Measurements from ENCODE around the gene TOPORS.
"Not testable (repeated sequence)": the region's sequence is repeated elsewhere in the genome, so short reads cannot be mapped to it uniquely, and the experiment has no call there.

The TOPORS gene

DNA sequence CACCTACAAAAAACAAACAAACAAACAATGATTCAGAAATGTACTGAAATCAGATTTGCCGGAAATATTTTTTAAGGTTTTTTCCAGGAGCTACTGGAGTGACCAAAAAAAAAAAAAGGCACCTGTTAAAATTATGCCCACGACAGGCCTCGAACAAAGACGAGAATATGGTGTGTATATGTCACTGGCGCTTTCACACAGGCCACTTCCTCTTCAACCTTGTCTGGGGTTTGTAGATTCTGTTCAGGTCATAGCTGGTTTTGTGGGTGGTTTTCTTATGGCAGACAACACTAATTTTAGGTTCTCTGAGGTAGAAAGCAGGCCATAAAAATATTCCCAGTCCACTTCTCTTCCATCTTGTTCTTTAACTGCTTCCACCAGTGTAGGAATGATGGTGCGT lies 13.6 kb upstream of the TOPORS start:
- DNase-seq (ENCODE audit: low spot score), result no peak

DNA sequence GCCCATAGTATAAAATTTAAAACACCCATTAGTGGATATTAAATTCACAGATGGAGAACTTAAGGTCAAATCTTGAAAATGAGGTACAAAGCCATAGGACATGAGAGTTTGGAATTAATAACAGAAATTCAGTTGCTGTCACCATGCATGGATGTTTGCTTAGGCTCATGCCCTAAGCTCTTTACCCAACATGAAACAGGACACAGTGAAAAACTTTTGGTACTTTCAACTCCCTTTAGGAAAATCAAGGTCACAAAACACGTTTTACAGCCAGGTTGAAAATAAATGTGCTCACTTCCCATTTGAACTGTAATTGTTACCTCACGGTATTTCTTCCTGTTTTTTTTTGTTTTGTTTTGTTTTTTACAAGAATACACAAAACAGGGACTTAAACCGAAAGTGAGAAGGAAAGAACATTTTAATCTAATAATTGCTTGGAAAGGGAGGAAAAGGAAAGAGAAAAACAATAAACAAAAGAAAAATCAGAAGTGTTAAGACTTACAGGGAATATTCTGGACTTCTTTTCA lies 6.1 kb upstream of the TOPORS start:
- no peak for DNase-seq (ENCODE audit: low spot score)

DNA sequence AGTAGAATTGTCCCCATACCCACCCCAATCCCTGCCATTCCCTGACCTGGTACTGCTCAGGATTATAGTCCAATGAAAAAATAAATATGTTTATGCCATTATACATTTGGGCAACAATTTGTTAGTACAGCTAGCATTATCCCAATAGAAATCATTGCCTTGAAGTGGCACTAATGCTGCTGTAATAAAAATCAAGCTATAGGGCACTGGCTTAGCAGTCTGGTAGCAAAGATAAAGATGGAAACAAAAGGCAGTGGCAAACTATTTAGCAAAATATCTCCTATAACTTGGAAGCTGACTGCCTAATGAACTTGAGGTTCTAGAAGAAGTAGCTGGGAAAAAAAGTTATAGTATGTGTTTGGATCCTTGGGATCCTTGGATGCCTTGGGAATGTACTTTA lies 2.2 kb upstream of the TOPORS start:
- DNase-seq (ENCODE audit: low spot score), result no peak

DNA sequence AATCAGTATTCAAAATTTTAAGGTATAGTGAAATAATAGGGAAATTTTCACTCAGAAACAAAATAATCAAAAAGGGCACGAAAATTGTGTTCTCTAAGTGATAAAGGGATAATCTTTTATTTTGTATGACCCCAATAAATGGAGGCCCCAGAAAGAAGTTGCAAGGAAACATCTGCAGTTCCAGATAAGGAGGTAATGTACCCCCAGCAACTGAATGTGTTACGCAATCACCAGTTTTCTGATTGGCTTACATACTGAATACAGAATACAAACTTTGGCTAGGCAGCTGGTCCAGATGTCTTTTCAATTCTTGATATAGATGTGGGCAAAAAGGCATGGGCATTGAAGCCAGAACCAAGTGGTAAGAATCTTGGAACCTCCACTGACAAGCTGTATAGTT lies 1.7 kb upstream of the TOPORS start:
- DNase-seq (ENCODE audit: low spot score), result no peak

DNA sequence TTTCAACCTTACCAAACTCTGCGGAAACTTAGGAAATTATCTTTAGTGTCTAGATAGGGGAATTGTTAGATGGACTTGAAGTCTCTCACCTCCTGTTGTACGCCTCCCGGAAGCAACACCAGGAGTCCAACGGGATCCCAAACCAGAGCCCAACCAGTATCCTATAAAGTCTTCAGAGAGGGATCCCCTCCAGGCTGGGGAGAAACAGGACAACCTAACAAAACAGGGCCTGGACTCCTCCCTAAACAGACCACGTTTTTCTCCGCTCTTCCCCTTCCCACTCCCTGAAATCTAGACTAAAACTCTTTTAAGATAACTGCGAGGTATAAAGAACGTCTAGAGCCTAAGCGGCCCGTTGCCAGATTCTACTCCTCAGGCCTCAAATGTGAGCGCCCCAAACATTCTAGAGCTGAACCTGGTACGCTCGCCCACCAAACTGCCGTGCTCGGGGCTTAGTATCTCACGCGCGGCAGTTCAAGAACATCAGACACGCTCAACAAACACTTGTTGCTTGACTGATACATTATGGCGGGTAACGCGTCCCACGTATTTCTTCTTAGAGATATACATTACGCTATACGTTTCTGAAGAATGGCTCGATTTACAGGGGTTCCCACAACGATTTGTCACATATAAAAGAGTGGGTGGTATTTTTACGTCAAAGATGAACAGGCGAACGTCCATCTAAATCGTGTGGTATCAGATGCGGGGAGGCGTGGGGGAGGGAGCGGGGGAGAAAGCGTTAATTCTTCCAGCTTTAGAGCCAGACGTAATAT lies 922 bp downstream of the TOPORS start:
- DNase-seq (ENCODE audit: low spot score), result peak; percentile 37

DNA sequence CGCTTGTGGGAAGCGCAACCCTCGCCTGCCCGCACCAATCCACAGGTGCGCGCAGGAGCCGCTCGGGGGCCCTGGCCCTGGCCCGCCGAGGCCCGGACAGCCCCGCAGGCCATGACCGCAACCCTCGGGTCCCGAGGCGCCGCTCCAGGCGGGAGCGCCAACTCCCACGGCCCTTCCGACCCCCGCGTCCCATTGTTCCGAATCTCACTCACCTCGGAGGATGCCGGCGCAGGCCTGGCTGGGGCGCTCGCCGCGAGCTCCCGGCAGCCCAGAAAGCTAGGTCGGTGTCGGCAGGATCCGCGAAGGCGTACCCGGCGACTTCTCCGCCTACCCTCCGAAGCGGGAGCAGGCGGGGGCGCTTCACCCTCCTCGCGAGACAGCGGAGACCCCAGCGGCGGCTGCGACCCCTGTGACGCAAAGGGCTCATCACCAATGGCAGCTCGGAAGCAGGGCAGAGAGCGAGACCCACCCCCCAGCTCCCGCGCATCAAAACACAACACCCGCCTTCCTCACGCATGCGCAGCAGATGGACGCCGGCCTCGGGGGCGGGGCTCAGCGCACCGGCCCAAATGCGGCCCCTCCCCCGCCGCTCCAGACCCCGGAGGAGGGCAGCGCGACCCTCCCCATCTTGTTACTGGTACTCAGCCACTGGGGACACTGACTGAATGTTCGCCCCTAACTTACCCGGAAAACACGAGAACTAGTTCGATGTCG lies 1.7 kb downstream of the TOPORS start:
- DNase-seq (ENCODE audit: low spot score), result peak; percentile 96

DNA sequence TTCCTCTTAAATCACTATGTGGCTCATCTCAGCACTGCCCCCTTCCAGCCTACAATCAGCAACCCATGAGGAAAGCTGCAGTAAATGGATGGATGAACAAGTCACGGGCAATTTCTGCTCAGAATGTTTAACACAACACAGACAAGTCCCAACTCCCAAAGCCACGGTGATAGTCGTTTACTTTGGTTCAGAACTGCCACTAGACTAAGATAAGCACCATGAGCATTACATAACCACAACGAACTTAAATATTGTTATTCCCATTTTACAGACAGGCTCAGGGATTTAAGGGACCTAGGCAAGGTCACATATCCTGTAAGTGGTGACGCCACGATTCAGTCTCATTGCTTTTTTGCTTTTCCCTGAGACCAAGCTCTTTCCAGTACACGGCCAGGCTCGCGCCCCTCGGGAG lies 2.2 kb downstream of the TOPORS start:
- peak; percentile 15 for DNase-seq (ENCODE audit: low spot score)

DNA sequence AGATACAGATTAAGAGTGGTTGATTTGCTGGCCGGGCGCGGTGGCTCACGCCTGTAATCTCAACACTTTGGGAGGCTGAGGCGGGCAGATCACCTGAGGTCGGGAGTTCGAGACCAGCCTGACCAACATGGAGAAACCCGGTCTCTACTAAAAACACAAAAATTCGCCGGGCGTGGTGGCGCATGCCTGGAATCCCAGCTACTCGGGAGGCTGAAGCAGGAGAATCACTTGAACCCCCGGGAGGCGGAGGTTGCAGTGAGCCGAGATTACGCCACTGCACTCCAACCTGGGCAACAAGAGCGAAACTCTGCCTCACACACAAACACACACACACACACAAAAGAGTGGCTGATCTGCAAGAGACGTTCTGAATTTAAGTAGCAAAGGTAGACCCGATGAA lies 4.2 kb downstream of the TOPORS start:
- not testable (repeated sequence) for DNase-seq (ENCODE audit: low spot score)

DNA sequence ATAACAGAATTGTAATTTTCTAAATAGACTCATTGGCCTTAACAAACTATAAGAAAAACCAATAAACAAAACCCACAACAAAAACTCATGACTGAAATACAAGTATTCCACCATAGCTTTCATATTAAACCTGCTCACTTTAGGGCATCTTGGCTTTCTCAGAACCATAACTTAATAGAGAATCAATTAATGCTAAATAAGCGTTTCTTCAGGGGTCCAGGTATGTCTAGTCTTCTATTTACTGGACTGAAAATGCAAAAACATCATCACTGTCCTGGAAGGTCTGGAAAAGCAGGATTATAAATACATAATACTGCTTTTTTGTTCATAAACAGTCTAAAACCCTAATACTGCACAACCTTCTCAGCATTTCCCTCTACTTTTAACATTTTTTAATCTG lies 6.5 kb downstream of the TOPORS start:
- DNase-seq (ENCODE audit: low spot score), result no peak

DNA sequence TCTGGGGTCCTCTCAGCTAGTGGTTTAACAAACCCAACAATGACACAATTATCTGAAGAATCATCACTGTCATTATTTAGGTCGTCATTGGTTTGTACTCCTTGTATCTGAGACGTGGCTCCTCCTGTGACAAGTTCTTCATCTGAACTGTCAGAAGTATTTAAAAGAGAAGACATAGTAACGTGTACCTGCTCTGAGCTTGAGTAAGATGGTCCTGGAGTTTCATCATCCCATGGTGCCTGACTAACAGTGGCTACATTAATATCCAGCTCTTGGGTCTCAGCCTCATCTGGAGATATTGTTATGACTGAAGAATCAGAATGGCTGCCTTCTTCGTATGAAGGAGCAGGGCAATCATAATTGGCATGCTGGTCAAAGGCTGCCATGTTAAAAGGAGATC lies 9.3 kb downstream of the TOPORS start:
- no peak for DNase-seq (ENCODE audit: low spot score)

DNA sequence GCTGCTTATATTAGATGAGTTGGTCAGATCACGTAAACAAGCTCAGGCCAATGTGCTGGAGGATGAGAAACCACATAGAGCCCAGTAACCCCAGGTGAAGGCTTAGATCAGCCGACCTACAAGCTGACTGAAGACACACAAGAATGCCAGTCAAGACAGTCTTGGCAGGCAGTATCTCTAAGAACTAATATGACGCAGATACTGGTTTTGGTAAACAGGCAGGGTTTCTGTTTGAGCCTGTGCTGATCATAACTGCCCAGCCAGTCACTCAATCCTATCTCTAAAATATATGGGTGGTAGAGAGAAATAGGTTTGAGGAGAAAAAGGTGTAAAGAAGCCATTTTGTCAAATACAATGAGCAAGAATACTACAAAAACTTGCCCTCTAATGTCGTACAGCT lies 18.6 kb downstream of the TOPORS start:
- DNase-seq (ENCODE audit: low spot score), result no peak

DNA sequence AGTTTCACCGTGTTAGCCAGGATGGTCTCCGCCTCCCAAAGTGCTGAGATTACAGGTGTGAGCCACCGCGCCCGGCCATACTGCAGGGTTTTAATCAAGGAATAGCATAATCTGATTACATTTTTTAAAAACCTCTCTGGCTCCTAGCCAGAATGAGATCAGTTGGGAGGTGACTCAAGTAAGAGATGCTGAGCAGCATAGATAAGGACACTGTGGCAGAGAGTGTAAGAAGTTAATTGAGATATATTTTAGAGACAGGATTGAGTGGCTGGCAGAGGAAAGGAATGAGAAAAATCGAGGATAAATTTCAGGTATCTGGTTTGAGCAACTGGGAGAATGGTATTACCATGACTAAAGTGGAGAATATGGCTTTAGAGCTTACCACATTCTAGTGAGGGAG lies 19.1 kb downstream of the TOPORS start:
- DNase-seq (ENCODE audit: low spot score), result no peak

DNA sequence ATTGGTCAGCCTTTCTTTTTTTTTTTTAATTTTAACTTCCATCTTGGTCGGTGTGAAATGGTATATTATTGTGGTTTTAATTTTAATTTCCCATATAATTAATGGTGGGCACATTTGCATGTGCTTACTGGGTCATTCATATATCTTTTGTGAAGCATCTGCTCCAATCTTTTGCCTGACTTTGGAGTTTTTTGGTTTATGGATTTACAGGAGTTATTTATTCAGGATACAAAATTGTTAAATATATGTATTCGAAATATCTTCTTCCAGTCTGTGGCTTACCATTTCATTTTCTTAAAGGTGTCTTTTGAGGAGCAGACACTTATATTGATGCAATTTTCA lies 25.7 kb downstream of the TOPORS start:
- no peak for DNase-seq (ENCODE audit: low spot score)

DNA sequence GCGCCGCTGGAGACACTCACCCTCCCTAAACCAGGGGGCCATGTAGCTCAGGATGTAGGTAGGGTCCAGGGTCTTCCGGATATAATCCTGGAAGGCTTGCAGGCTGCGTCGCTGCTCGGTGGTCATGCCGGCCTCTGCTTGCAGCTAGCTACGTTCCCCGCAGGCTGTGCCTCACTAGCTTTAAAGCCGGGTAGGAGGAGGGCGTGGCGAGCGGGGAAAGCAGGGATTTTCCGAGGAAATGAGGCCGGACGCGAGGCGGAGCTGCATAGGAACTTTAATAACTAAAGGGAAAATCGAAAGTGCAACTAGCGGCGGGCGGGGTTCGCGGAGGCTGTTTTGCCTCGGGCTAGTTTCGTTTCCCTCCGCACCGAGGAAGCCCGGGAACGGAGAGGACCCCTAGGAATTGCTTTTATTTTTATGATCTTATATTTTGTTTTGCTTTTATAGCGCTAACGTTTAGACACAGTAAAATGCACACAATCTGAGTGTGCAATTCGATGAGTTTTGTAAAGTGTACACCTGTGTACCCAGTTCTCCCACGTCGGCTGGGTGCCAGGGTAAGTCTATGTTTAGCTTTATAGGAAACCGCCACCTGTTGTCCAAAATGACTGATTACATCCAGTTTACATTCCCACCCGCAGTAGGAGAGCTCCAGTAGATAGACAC lies 26.2 kb downstream of the TOPORS start, which contains the start of gene RIGI:
Gene RIGI, minus strand, starts transcription at position 156 of the 666 bp plus-strand sequence. Its CDS starts 30 bp downstream, at position 126.
- peak; percentile 84 for DNase-seq (ENCODE audit: low spot score)

DNA sequence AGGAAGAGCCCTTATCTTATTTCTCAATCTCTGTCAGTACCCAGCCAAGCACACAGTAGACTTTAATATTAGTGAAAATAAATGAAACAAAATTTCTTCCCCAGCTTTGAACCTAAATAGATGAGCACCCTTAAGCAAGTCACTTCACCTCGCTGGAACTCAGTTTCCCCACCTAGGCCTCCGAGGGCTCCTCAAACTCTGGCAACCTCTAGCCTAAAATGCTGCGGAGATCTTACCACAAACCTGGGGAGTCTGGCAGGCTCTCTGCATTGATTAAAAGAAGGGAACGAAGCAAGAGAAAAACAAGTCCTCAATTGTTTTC lies 26.7 kb downstream of the TOPORS start:
- DNase-seq (ENCODE audit: low spot score), result no peak

DNA sequence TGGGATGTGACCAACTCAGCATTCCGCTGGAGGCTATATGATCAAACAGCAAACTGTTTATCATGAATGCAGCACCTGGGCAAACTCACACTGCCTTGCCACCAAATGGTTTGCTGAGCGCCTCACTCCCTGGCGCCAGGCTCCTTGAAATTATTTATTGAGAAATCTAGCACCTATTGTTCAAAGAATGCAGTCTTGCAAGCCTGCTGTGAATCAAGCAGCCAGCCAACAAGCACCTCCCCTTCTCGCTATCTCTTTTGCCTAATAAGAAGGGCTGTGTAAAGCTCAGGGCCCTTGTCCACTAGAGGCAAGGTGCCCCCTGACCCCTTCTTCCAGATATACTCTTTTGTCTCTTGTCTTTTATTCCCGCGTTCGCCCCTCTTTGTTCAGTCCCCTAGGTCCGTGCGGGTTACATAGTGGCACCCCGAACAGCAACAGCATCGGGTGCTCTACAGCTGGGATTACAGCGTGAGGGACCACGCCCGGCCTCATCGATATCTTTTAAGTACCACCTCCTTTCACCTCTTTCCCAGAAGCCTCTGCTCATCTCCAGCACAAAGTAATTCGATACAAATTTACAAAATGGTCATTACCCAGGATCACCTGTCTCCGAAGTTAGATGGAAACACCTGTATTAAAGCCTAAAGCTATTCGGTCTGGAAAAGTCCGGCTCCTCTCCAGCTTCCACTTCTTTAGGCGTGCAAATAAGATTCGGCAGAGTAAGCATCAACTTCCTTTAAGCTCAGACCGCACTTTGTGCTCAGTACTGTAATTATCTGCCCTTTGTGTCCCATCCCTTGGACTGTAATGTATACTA lies 27.3 kb downstream of the TOPORS start:
- peak; percentile 22 for DNase-seq (ENCODE audit: low spot score)

DNA sequence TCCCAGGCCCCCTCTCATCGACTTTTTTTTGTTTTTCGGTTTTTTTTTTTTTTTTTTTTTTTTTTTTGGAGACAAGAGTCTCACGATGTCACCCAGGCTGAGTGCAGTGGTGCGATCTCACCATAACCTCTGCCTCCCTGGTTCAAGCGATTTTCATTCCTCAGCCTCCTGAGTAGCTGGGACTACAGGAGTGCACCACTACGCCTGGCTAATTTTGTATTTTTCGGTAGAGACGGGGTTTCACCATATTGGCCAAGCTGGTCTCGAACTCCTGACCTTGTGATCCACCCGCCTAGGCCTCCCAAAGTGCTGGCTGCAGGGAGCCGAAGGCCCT lies 27.9 kb downstream of the TOPORS start:
- DNase-seq (ENCODE audit: low spot score), result not testable (repeated sequence)

DNA sequence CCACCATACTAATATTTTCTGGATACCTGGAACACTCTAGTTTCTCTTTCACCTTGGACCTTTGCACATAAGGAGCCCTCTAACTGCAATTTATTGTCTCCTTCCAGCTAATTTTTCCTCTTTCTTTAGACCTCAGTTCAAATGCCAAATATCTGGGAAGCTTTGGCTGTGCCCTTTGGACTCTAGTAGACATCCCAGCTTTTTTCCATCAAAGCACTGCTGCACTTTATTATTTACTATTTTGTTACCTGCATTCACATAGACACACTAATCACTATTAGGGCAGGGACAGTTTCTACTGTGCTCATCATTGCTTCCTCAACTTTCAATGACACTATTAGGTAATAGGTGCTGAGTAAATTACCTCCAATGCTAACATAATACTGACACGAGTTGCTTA lies 28.5 kb downstream of the TOPORS start:
- DNase-seq (ENCODE audit: low spot score), result no peak

DNA sequence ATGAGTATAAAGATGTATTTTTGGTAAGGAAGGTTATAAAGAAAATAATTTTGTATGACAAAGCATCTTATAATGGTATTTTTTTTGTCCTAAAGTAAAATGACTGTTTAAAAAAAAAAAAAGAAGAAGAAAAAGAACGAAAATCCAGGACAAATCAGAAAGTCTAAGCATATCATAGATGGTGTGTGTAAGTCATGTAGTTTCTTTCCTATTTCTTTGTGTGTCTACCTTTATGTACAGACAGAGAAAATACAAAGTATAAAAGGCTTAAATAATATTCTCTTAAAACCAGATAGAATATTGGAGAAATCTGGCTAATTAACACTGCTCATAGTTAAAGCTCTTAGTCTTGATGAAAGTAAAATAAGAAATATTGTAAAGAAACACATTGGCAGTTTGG lies 34.1 kb downstream of the TOPORS start:
- no peak for DNase-seq (ENCODE audit: low spot score)

DNA sequence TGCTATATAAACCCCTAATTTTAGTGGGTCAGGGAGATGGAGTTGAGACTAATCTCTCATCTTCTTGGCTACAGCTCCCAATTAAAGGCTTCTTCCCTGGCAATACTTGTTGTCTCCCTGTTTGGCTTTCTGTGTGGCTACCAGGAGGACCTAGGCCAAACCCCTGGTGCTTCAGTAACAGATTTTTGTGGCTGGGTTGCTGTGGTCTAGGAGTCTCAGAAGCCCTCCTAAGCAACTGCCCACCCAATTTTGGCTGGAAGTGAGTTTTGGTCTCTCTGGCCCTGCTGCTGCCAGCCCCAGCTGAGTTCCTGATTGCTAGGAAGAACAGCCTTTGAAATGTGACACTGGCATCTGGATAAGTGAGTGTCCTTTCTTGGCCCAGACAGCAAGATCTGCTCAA lies 36.1 kb downstream of the TOPORS start:
- no peak for DNase-seq (ENCODE audit: low spot score)

DNA sequence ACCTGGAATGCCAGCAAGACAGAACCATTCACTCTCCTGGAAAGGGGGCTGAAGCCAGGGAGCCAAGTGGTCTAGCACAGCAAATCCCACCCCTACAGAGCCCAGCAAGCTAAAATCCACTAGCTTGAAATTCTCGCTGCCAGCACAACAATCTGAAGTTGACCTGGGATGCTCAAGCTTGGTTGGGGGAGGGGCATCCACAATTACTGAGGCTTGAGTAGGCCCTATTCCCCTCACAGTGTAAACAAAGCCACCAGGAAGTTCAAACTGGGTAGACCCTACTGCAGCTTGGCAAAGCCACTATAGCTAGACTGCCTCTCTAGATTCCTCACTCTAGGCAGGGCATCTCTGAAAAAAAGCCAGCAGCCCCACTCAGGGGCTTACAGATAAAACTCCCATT lies 43.7 kb downstream of the TOPORS start:
- no peak for DNase-seq (ENCODE audit: low spot score)

DNA sequence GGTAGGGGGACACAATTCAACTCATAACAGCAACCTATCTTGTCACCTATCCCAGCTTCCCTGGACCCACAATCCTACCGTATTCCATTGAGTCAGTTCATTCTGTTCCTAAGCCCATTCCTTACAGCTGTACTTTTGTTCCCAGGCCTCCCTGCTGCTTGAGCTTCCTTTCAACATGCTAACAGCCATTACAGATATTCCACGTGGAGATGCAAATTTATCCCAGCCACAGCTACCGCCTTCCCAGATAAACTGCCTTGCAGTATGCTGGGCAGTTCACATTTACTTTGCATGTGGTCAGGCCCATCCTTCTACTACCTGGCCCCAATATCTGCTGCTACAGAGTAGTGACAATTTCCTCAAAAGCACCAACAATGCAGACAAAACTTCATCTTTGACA lies 49.4 kb downstream of the TOPORS start:
- DNase-seq (ENCODE audit: low spot score), result no peak

Measured in CD4-positive, alpha-beta T cell treated with Interleukin-2 at 100 ng/mL for 4 hours (primary cell).